Stimulated activated memory B cell treated with anti-CD40 and anti-IgM and Interleukin-4, amounts not matched to agents 10 μg/mL and 1 μg/mL and 100 μg/mL, for 72 hours (primary cell): ENCODE measurements around the gene ZSWIM1.

Source experiments
- ATAC-seq: fragments of 150-1000 bp; cut with Tn5 transposase; 2 replicates; pipeline ENCODE4 v1.10.0; 2021
- H3K27ac Mint-ChIP-seq: one replicate; pipeline ENCODE4 v1.8.0; 2022; ENCODE audit warnings: mild to moderate bottlenecking, mixed read lengths
- H3K27me3 Mint-ChIP-seq: one replicate; pipeline ENCODE4 v1.8.0; 2022; ENCODE audit warnings: mixed read lengths
- H3K36me3 Mint-ChIP-seq: one replicate; pipeline ENCODE4 v1.8.0; 2022; ENCODE audit warnings: mixed read lengths
- H3K4me1 Mint-ChIP-seq: one replicate; pipeline ENCODE4 v1.8.0; 2022; ENCODE audit warnings: mixed read lengths
- H3K4me3 Mint-ChIP-seq: one replicate; pipeline ENCODE4 v1.8.0; 2022; ENCODE audit warnings: mild to moderate bottlenecking, moderate library complexity, mixed read lengths
- H3K9me3 Mint-ChIP-seq: one replicate; pipeline ENCODE4 v1.8.0; 2022; ENCODE audit warnings: mixed read lengths

Gene ZSWIM1

GRCh38 chr20:45848969-45849582 is 32.0 kb upstream of the ZSWIM1 start:
- H3K27ac Mint-ChIP-seq: no peak overlapping the region
- H3K4me3 Mint-ChIP-seq: no peak overlapping the region
- H3K9me3 Mint-ChIP-seq: no peaks in the 10 kb centered on the region
- ATAC-seq: no peak
- H3K27me3 Mint-ChIP-seq: no peaks in the 10 kb centered on the region
- peaks cover 49% of the 10 kb centered on the region for H3K36me3 Mint-ChIP-seq
- peaks cover 7% of the 10 kb centered on the region for H3K4me1 Mint-ChIP-seq

- ATAC-seq: no peak
- Mint-ChIP-seq H3K36me3 (peaks cover 41% of the 10 kb centered on the region), H3K27ac (no peak overlapping the region), H3K27me3 (no peaks in the 10 kb centered on the region), H3K4me3 (no peak overlapping the region), H3K9me3 (no peaks in the 10 kb centered on the region), H3K4me1 (peaks cover 7% of the 10 kb centered on the region)
Measured at GRCh38 chr20:45850238-45850637, 30.8 kb upstream of the ZSWIM1 start.

DNA sequence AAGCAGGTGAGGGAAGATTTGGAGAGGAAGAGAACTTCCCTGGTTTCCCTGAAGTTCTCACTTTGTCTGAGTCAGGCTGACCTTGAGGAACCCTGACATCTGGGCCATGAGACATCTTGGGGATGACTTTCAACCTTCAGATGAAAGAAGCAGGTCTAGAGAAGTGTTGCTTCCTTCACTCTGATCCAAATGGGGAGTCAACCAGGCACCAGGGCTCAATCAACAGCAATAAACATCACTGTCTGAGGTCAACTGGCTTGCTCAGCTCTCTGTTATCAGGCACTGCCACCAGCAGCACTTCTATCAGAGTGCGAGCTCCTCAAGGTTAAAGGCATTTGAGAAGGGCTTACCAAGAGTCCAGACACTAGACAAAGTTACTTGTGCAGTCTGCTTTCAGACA is 30.1 kb upstream of the ZSWIM1 start:
- ATAC-seq: no peak
- no peaks in the 10 kb centered on the region for H3K9me3 Mint-ChIP-seq

GRCh38 chr20:45851501-45851900 is 29.5 kb upstream of the ZSWIM1 start:
- Mint-ChIP-seq H3K27me3 (no peaks in the 10 kb centered on the region), H3K4me1 (peaks cover 15% of the 10 kb centered on the region), H3K27ac (no peak overlapping the region), H3K9me3 (no peaks in the 10 kb centered on the region), H3K4me3 (no peak overlapping the region), H3K36me3 (peaks cover 35% of the 10 kb centered on the region)
- no peak for ATAC-seq

More for the DNA sequence above, 30.1 kb upstream of the ZSWIM1 start:
- peaks cover 9% of the 10 kb centered on the region for H3K4me1 Mint-ChIP-seq
- no peak overlapping the region for H3K4me3 Mint-ChIP-seq
- no peaks in the 10 kb centered on the region for H3K27me3 Mint-ChIP-seq
- peaks cover 37% of the 10 kb centered on the region for H3K36me3 Mint-ChIP-seq
- no peak overlapping the region for H3K27ac Mint-ChIP-seq

DNA sequence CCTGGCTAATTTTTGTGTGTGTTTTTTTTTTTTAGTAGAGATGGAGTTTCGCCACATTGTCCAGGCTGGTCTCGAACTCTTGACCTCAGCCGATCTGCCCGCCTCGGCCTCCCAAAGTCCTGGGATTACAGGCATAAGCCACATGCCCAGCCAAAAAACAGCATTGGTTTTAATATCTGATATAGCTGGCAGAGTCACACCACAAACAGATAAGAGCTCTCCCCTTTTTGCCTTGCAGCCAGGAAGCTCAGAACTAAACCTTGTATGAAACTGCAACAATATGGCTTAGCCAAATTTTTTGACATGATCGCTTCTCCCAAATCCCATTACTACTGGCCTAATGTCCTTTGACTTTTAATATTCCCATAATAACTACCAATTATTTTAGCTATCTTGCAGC is 28.7 kb upstream of the ZSWIM1 start:
- Mint-ChIP-seq H3K9me3 (no peaks in the 10 kb centered on the region), H3K36me3 (peaks cover 32% of the 10 kb centered on the region), H3K27me3 (no peaks in the 10 kb centered on the region), H3K27ac (no peak overlapping the region), H3K4me3 (no peak overlapping the region), H3K4me1 (peaks cover 19% of the 10 kb centered on the region)
- no peak for ATAC-seq

GRCh38 chr20:45853484-45853883 is 27.5 kb upstream of the ZSWIM1 start:
- Mint-ChIP-seq H3K4me3 (no peak overlapping the region), H3K27me3 (no peaks in the 10 kb centered on the region), H3K4me1 (peaks cover 30% of the 10 kb centered on the region), H3K27ac (no peak overlapping the region), H3K9me3 (no peaks in the 10 kb centered on the region), H3K36me3 (peaks cover 29% of the 10 kb centered on the region)
- ATAC-seq: no peak

- H3K27me3 Mint-ChIP-seq: no peaks in the 10 kb centered on the region
- H3K9me3 Mint-ChIP-seq: no peaks in the 10 kb centered on the region
- H3K4me1 Mint-ChIP-seq: peaks cover 41% of the 10 kb centered on the region
- H3K36me3 Mint-ChIP-seq: peaks cover 29% of the 10 kb centered on the region
- H3K27ac Mint-ChIP-seq: peak within 1 kb of the TSS; percentile 94
- H3K4me3 Mint-ChIP-seq: peak within 1 kb of the TSS; percentile 96
- ATAC-seq: peak; percentile 99
Measured at GRCh38 chr20:45857114-45857881, 23.7 kb upstream of the ZSWIM1 start, which contains the start of the genes ACOT8 and ZSWIM3. TSS of gene ACOT8 (minus strand) at chr20:45857392. CDS start at chr20:45857315, 77 bp downstream. TSS of gene ZSWIM3 (plus strand) at chr20:45857614. CDS start at chr20:45857826, 212 bp downstream.

DNA sequence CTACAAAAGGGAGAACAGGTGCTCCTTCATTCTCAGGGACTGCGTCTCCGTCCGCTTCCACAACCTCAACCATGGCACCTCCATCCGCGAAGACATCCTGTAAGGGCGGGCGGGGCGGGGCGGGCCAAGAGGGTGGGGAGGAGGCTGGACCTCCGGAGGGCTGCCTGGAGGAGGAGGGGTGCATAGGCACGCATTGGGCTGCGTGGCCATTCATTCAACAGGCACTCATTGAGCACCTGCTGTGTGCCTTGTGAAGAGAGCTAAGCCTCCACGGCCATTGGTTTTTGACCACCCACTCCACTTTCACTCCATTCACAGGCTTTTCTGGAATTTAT is 23.2 kb upstream of the ZSWIM1 start:
- H3K4me1 Mint-ChIP-seq: peaks cover 41% of the 10 kb centered on the region
- peak; percentile 55 for ATAC-seq
- H3K4me3 Mint-ChIP-seq: peak overlapping the region; percentile 96
- peak overlapping the region; percentile 94 for H3K27ac Mint-ChIP-seq
- no peaks in the 10 kb centered on the region for H3K27me3 Mint-ChIP-seq
- H3K36me3 Mint-ChIP-seq: peaks cover 27% of the 10 kb centered on the region
- no peaks in the 10 kb centered on the region for H3K9me3 Mint-ChIP-seq

DNA sequence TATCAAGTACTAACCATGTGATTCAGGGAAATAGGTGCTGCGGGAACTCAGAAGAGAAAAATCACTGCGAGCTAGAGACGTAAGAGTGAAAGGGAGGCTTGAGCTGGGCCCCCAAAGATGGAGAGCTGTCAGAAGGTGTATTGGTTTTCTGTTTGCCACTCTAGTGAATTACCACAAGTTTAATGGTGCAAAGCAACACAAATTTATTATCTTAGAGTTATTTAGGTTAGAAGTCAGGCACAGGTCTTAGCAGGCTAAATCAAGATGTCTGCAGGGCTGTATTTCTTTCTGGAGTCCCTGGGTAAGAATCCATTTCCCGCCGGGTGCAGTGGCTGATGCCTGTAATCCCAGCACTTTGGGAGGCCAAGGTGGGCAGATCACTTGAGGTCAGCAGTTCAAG is 21.1 kb upstream of the ZSWIM1 start:
- H3K4me3 Mint-ChIP-seq: no peak overlapping the region
- ATAC-seq: no peak
- H3K27ac Mint-ChIP-seq: no peak overlapping the region
- H3K36me3 Mint-ChIP-seq: peaks cover 21% of the 10 kb centered on the region
- H3K9me3 Mint-ChIP-seq: no peaks in the 10 kb centered on the region
- peaks cover 33% of the 10 kb centered on the region for H3K4me1 Mint-ChIP-seq
- H3K27me3 Mint-ChIP-seq: no peaks in the 10 kb centered on the region

- H3K27ac Mint-ChIP-seq: no peak overlapping the region
- H3K4me1 Mint-ChIP-seq: peaks cover 33% of the 10 kb centered on the region
- no peaks in the 10 kb centered on the region for H3K9me3 Mint-ChIP-seq
- ATAC-seq: no peak
- no peak overlapping the region for H3K4me3 Mint-ChIP-seq
- peaks cover 21% of the 10 kb centered on the region for H3K36me3 Mint-ChIP-seq
- no peaks in the 10 kb centered on the region for H3K27me3 Mint-ChIP-seq
Measured at GRCh38 chr20:45860560-45861220, 20.3 kb upstream of the ZSWIM1 start.

- no peak for ATAC-seq
- Mint-ChIP-seq H3K4me3 (no peak overlapping the region), H3K36me3 (peaks cover 22% of the 10 kb centered on the region), H3K27ac (no peak overlapping the region), H3K4me1 (peaks cover 27% of the 10 kb centered on the region), H3K27me3 (no peaks in the 10 kb centered on the region), H3K9me3 (no peaks in the 10 kb centered on the region)
Measured at GRCh38 chr20:45861221-45862075, 19.6 kb upstream of the ZSWIM1 start.

- H3K27ac Mint-ChIP-seq: no peak overlapping the region
Measured at GRCh38 chr20:45863543-45864470, 17.2 kb upstream of the ZSWIM1 start.

GRCh38 chr20:45866454-45866853 is 14.6 kb upstream of the ZSWIM1 start:
- Mint-ChIP-seq H3K27ac (no peak overlapping the region), H3K27me3 (no peaks in the 10 kb centered on the region), H3K9me3 (no peaks in the 10 kb centered on the region), H3K4me3 (no peak overlapping the region), H3K36me3 (peaks cover 7% of the 10 kb centered on the region), H3K4me1 (no peaks in the 10 kb centered on the region)
- ATAC-seq: no peak

More at GRCh38 chr20:45863543-45864470, 17.2 kb upstream of the ZSWIM1 start:
- ATAC-seq: no peak
- Mint-ChIP-seq H3K4me1 (peaks cover 9% of the 10 kb centered on the region), H3K4me3 (no peak overlapping the region), H3K27me3 (no peaks in the 10 kb centered on the region), H3K9me3 (no peaks in the 10 kb centered on the region), H3K36me3 (peaks cover 26% of the 10 kb centered on the region)

DNA sequence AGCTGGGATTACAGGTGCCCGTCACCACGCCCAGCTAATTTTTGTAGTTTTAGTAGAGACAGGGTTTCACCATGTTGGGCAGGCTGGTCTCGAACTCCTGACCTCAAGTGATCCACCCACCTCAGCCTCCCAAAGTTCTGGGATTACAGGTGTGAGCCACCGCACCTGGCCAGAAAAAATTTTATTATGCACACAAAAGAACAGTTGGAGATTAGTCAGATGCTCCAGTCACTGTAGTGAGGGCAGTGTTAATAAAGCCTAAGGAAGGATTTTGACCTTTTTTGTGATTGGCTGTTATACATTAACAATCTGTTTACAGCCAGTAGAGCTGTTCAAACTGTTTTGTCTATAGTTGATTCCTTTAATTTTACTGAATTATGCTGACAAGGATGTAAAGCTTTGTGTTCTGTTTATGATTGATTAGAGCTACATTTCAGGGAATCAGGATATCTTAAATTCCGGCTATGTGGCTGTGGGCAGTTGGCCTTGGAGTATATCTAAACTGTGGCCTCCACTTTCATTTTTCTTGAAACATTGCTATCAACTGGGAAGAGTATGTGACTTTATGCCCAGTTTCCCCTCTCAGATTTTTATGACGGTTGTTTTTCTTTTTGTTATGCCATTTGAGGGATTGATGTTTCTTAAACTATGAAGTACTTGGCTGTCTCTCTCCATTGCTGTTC is 13.8 kb upstream of the ZSWIM1 start:
- Mint-ChIP-seq H3K27ac (no peak overlapping the region), H3K27me3 (no peaks in the 10 kb centered on the region)
- ATAC-seq: no peak

More for the DNA sequence above, 13.8 kb upstream of the ZSWIM1 start:
- H3K4me3 Mint-ChIP-seq: no peak overlapping the region
- no peaks in the 10 kb centered on the region for H3K9me3 Mint-ChIP-seq
- H3K4me1 Mint-ChIP-seq: no peaks in the 10 kb centered on the region
- H3K36me3 Mint-ChIP-seq: peaks cover 8% of the 10 kb centered on the region
